Measurements from ENCODE around the gene LCT. TPM values are rescaled to one million over a fixed set of nuclear protein-coding genes. Genes with fewer than 3 reads are reported as not detected.

Gene LCT
- polyA plus RNA-seq (2011; rRNA removed): 0.03 and 0.04 TPM in 2 replicates
- polyA plus RNA-seq (2012; cell fraction: cytosol; rRNA removed): 0.05 and 0.07 TPM in 2 replicates
- 0.07 and 0.10 TPM in 2 replicates for polyA plus RNA-seq (2012; cell fraction: nucleus; rRNA removed)
- 0.01 to 0.05 TPM (median 0.04 TPM) in 3 replicates for polyA plus RNA-seq (2017; fragmentation: RNase III; extraction: RNeasy Plus Mini Kit Qiagen cat#74134 plus additional on column Dnase treatment)
- polyA minus RNA-seq (2011; rRNA and poly(A)+ RNA removed): 0.41 and 0.44 TPM in 2 replicates

DNA sequence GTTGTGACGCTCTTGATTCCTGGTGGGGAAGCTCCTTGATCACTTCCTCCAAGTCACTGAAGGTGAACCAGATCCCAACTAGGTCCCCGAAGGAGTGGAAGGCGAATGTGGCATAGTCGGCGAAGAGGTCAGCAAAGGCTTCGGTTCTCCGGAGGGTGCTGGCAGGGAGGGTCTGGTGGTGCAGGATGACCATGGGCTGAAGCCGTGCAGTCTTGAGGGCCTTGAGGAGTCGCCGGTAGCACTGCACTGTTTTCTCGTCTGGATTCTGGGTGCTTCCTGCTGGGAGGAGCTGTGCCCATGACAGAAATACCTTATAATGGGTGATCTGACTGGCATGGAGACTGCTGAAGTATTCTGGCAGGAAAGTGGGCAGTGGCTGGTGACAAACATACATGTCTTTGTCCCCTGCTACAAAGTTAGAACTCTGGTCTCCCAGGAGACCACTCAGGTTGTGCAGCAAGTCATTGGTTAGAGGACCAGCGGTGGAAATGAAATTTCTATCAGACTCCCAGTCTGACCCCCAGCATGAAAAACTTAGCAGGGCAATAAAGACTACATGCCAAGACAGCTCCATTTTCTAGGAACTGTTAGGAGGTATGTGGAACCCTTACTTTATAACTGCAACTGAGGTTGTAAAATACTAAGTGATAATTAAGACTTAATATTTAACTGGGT lies at the start of gene LCT:
TSS of gene LCT (minus strand) at position 589 of the 675 bp plus-strand sequence. CDS start at position 574, 15 bp downstream.
- Histone ChIP-seq H3K4me1 (no peaks in the 10 kb centered on the region), H3K27ac (no peak within 1 kb of the TSS), H3K9me3 (no peaks in the 10 kb centered on the region), H3K4me3 (no peak within 1 kb of the TSS), H3K4me2 (no peak within 1 kb of the TSS)
- DNase-seq (ENCODE audit: low read depth in 1 of 2, low spot score in 1 of 2): no peak
- no peak for FAIRE-seq
- TF ChIP-seq ESRRA (IDR thresholded peaks at IDR 0.05; ENCODE audit: borderline replicate concordance, low read length) (no peak), MAZ (IDR thresholded peaks at IDR 0.05; ENCODE audit: borderline replicate concordance, low read depth, low read length) (no peak), ZC3H11A (IDR thresholded peaks at IDR 0.05) (no peak), ELK1 (IDR thresholded peaks at IDR 0.05; ENCODE audit: low read depth, low read length) (no peak), POLR2A (IDR thresholded peaks at IDR 0.05; ENCODE audit: low read length) (no peak), ATOH8 (CRISPR knock-in tag; IDR thresholded peaks at IDR 0.05; ENCODE audit: low read depth) (no peak), EHMT2 (IDR thresholded peaks at IDR 0.05; ENCODE audit: low read depth) (no peak), MAFK (IDR thresholded peaks at IDR 0.05; ENCODE audit: partially characterized antibody) (no peak)
- TF ChIP-seq, protein P1, sequence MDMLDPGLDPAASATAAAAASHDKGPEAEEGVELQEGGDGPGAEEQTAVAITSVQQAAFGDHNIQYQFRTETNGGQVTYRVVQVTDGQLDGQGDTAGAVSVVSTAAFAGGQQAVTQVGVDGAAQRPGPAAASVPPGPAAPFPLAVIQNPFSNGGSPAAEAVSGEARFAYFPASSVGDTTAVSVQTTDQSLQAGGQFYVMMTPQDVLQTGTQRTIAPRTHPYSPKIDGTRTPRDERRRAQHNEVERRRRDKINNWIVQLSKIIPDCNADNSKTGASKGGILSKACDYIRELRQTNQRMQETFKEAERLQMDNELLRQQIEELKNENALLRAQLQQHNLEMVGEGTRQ (IDR thresholded peaks at IDR 0.05): no peak
- TF ChIP-seq, protein P2, sequence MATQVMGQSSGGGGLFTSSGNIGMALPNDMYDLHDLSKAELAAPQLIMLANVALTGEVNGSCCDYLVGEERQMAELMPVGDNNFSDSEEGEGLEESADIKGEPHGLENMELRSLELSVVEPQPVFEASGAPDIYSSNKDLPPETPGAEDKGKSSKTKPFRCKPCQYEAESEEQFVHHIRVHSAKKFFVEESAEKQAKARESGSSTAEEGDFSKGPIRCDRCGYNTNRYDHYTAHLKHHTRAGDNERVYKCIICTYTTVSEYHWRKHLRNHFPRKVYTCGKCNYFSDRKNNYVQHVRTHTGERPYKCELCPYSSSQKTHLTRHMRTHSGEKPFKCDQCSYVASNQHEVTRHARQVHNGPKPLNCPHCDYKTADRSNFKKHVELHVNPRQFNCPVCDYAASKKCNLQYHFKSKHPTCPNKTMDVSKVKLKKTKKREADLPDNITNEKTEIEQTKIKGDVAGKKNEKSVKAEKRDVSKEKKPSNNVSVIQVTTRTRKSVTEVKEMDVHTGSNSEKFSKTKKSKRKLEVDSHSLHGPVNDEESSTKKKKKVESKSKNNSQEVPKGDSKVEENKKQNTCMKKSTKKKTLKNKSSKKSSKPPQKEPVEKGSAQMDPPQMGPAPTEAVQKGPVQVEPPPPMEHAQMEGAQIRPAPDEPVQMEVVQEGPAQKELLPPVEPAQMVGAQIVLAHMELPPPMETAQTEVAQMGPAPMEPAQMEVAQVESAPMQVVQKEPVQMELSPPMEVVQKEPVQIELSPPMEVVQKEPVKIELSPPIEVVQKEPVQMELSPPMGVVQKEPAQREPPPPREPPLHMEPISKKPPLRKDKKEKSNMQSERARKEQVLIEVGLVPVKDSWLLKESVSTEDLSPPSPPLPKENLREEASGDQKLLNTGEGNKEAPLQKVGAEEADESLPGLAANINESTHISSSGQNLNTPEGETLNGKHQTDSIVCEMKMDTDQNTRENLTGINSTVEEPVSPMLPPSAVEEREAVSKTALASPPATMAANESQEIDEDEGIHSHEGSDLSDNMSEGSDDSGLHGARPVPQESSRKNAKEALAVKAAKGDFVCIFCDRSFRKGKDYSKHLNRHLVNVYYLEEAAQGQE (IDR thresholded peaks at IDR 0.05): no peak
- WGBS (ENCODE audit: missing lambda C conversion rate): 91% methylated on average over 12 of the region's 12 CpGs
- POLR2A ChIA-PET: no interaction called here
- ATAC-seq: peak in 1 of 2 experiments; percentile 59; a peak in 3 of 6 replicates
- CTCF ChIA-PET: interaction anchor here (0.6 kb wide), 1 partner anchor 1391 kb away, joined by 3 read pairs; no protein-coding TSS in a partner anchor

GRCh38 chr2:135885709-135886108 lies 48.7 kb upstream of the LCT start:
- Histone ChIP-seq H3K27ac (no peak overlapping the region), H3K4me1 (no peaks in the 10 kb centered on the region), H3K4me3 (no peak overlapping the region), H3K4me2 (no peak overlapping the region), H3K9me3 (no peaks in the 10 kb centered on the region)
- no peak for DNase-seq (ENCODE audit: low read depth in 1 of 2, low spot score in 1 of 2)
- no peak for TF ChIP-seq RNF2 (IDR thresholded peaks at IDR 0.05; ENCODE audit: borderline replicate concordance, low read depth)
- TF ChIP-seq, protein P3, sequence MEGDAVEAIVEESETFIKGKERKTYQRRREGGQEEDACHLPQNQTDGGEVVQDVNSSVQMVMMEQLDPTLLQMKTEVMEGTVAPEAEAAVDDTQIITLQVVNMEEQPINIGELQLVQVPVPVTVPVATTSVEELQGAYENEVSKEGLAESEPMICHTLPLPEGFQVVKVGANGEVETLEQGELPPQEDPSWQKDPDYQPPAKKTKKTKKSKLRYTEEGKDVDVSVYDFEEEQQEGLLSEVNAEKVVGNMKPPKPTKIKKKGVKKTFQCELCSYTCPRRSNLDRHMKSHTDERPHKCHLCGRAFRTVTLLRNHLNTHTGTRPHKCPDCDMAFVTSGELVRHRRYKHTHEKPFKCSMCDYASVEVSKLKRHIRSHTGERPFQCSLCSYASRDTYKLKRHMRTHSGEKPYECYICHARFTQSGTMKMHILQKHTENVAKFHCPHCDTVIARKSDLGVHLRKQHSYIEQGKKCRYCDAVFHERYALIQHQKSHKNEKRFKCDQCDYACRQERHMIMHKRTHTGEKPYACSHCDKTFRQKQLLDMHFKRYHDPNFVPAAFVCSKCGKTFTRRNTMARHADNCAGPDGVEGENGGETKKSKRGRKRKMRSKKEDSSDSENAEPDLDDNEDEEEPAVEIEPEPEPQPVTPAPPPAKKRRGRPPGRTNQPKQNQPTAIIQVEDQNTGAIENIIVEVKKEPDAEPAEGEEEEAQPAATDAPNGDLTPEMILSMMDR (IDR thresholded peaks at IDR 0.05): no peak
- POLR2A ChIA-PET: no interaction called here
- CTCF ChIA-PET: interaction anchor here (1.0 kb wide), 1 partner anchor 19 kb away, joined by 3 read pairs; no protein-coding TSS in a partner anchor
- ATAC-seq: peak in 1 of 2 experiments; percentile 30; a peak in 1 of 6 replicates
- WGBS (ENCODE audit: missing lambda C conversion rate): 46% methylated on average over 4 of the region's 4 CpGs
- no peak for FAIRE-seq
